D721Med (cell line): ENCODE measurements around the gene ASB2.

Source experiments
- DNase-seq: peaks from one replicate; pipeline ENCODE4 v3.0.0; 2011; ENCODE audit warnings: low spot score; ENCODE audit not compliant: insufficient read length
- FAIRE-seq: peaks from 2 replicates; lab custom pipeline; 2011; peaks lifted over from hg19 to GRCh38; lab: Jason Lieb, UNC
- TF ChIP-seq, protein P1 (sequence below): IDR thresholded peaks from 2 replicates; pipeline ENCODE4 v1.5.1; 2012; ENCODE audit warnings: mild to moderate bottlenecking, control low read depth; ENCODE audit not compliant: insufficient read depth; ENCODE audit errors: missing control alignments

The ASB2 gene

DNA sequence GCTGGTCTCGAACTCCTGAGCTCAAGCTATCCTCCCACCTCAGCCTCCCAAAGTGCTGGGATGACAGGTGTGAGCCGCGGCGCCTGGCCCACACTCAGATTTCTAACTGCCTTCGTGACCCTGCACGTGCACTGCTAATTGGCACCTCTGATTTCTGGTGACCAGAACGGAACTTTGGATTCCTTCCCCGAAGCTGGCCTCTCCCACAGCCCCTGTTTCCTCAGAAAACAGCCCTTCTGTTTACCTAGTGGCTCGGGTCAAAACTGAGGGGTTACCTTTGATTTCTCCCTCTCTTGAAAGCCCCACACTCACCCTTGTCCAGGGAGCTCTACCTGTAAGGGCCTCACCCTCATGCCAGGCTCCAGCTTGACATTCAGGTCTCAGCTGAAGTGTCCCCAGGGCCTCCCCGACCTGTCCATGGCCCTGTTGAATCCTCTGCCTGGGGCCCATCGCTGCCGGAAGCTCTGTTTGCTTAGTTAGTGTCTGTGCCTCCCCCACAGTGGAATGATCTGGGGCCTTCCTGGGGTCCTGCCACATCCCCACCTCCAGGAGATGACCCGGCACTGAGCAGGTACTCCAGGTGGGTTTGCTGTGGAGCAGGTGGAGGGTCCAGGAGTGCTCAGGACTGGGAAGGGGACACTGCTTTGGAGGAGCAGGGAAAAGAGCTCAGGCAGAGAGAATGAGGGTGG is 73.6 kb downstream of the ASB2 start:
- DNase-seq (no peak), FAIRE-seq (no peak)
- TF ChIP-seq, protein P1, sequence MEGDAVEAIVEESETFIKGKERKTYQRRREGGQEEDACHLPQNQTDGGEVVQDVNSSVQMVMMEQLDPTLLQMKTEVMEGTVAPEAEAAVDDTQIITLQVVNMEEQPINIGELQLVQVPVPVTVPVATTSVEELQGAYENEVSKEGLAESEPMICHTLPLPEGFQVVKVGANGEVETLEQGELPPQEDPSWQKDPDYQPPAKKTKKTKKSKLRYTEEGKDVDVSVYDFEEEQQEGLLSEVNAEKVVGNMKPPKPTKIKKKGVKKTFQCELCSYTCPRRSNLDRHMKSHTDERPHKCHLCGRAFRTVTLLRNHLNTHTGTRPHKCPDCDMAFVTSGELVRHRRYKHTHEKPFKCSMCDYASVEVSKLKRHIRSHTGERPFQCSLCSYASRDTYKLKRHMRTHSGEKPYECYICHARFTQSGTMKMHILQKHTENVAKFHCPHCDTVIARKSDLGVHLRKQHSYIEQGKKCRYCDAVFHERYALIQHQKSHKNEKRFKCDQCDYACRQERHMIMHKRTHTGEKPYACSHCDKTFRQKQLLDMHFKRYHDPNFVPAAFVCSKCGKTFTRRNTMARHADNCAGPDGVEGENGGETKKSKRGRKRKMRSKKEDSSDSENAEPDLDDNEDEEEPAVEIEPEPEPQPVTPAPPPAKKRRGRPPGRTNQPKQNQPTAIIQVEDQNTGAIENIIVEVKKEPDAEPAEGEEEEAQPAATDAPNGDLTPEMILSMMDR: no peak

DNA sequence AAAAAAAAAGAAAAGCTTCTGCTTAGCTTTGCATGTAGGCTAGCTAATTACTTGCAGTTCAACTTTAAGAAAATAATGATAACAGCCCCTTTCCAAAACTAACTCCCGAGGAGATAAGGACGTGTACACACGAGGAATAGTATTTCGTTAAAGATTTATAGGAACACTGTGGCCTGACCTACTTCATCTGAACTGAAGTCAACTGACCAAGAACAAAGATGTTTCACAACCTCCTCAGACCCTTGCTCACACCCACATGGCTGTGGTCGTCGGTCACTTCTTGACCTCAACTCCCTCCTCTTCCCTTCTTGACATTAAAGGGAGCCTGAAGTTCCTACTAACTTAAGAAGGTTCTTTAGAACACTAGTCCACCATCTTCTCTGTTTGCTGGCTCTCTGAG is 74.6 kb downstream of the ASB2 start:
- DNase-seq (no peak), FAIRE-seq (no peak)
- TF ChIP-seq, protein P1: no peak

DNA sequence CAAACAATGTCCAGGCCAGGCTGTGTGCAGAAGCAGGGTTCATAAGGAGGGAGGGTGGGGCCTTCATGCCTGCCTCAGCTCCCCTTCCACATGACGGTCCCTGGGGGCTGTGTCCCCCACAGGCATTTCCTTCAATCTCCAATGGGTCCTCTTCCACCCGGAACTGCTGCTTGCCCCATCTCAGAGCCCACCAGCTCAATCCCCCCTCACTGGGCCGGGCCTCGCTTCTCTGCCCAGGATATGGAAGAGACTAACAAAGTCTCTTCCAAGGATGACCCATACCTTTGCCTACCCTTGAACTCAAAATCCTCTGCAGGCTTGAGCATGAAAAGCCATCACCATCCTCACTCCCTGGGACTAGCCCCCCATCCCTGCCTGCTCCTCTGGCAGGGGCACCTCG is 77.6 kb downstream of the ASB2 start:
- FAIRE-seq (no peak), DNase-seq (no peak)
- TF ChIP-seq, protein P1: no peak

DNA sequence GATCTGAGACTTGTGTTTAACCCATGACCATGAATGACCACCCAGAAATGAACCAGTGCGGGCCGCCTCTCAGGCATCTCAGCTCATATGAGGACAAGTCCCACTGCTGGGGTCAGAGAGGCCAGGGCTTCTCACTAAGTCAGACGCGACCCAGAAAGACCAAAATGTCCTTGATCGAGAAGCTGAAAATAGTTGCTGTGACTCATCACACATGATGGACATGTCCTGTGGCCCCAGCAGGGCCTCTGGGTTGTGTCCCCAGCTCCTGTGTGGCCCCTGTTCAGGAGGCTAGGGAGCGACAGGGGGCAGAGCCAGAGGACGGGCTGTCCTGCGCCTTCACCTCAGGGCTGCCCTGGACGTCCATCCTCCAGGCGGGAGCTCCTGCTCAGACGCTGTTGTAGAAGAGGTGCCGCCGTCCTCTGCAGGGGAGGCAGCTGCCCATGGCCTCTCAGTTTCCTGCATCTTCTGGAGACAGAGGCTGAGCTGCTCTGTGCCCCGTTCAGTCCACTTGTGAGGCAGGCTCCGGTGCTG is 78.2 kb downstream of the ASB2 start:
- TF ChIP-seq, protein P1: no peak
- FAIRE-seq: no peak
- no peak for DNase-seq

DNA sequence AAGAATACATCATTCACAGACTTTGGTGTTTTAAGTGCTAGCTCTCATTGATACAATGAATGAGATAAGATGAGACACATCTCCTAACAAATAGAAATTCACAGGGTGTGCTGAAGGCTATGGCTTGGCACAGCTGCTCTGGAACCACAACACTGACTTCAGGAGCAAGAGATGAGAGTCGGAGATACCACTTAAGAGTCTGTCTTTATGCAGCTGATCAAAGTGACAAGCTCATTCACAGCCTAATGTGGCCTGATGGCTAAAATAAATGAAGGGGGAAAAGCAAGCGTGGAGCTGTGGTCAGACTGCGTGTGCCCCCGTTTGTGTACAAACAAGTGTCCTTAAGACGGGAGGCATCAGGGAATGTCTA is 78.9 kb downstream of the ASB2 start:
- DNase-seq (no peak), FAIRE-seq (no peak)
- TF ChIP-seq, protein P1: no peak

DNA sequence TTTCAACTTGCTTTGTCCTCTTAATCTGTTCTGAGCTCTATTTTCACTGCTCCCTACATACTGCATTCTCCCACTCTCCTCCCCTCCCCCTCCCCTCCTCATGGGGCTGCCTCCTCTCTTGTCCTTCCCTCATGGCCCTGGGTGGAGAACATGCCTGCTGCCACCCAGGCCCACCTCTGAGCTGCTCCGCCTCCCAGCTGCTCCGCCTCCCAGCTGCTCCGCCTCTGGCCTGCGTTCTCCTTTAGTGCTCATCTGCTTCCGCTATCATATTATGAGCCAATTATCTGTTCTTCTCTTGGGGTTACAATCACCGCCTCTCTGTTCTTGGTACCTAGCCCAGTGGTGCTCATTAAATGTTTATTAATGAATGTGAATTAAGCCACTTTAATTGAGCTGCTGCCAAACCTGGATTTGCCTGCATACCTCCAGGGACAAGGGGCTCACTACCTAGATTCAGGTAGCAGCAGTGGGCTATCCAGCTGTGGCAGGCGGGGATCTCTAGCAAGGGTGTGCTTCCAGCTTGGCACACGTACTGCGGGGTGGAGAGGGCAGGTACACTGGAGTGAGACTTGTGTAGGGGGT is 81.3 kb downstream of the ASB2 start:
- DNase-seq (no peak), FAIRE-seq (no peak)
- TF ChIP-seq, protein P1: no peak

DNA sequence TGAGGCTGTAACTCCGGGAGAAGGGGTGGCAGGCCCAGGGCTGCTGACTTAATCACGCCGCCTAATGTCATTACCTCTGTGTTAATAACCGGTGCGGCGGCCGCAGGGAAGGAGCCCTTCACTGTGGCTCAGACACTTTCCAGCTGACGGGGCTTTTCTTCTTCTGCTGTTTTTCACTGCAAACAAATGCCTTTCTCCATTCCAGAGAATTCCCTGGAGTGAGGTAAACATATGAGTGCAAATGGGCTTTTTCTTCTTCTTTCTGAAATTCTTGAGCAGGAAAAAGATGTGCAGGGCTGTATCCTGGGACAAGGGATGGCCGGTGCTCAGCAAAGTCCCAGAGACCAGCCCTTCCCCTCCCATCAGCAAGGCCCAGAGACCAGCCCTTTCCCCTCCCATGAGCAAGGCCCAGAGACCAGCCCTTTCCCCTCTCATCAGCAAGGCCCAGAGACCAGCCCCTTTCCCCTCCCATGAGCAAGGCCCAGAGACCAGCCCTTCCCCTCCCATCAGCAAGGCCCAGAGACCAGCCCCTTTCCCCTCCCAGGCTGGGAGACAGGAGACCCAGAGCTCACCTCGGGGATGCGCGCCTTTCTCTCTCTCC is 82.6 kb downstream of the ASB2 start:
- DNase-seq (no peak), FAIRE-seq (no peak)
- TF ChIP-seq, protein P1: no peak
